Measurements from ENCODE around the gene CXorf58.
"Not testable (repeated sequence)": the region's sequence is repeated elsewhere in the genome, so short reads cannot be mapped to it uniquely, and the experiment has no call there.

The CXorf58 gene

GRCh38 chrX:23888887-23889501 lies 18.8 kb upstream of the CXorf58 start:
- H3K9me2 ChIP-seq (ENCODE audit: low read depth, low read length), result no peaks in the 10 kb centered on the region
- no peak overlapping the region for H3K9ac ChIP-seq (ENCODE audit: low read length)
- H3K36me3 ChIP-seq (ENCODE audit: insufficient read depth, low read length), result no peaks in the 10 kb centered on the region
- no peak overlapping the region; the same call in 1 of the 2 replicates for H3K4me2 ChIP-seq (ENCODE audit: low read length)
- H4K20me1 ChIP-seq (ENCODE audit: insufficient read depth, low read length), result no peaks in the 10 kb centered on the region
- H3K4me3 ChIP-seq (ENCODE audit: low read depth, low read length, poor library complexity, severe bottlenecking), result no peak overlapping the region
- no peak overlapping the region for H3K27ac ChIP-seq (ENCODE audit: low read depth, low read length, poor library complexity, severe bottlenecking)
- H3K27me3 ChIP-seq (ENCODE audit: insufficient read depth, low read length), result no peaks in the 10 kb centered on the region
- TF ChIP-seq CTCF (IDR thresholded peaks at IDR 0.05; ENCODE audit: low read length), result no peak
- no peak for TF ChIP-seq EZH2 (IDR thresholded peaks at IDR 0.05; ENCODE audit: borderline replicate concordance, low read length)
- H3F3A ChIP-seq (ENCODE audit: insufficient read depth, low read length), result no peaks in the 10 kb centered on the region
- H3K79me2 ChIP-seq (ENCODE audit: insufficient read depth, low read length), result no peaks in the 10 kb centered on the region
- no peak overlapping the region for H2AFZ ChIP-seq (ENCODE audit: low read length)
- H3K4me1 ChIP-seq (ENCODE audit: insufficient read depth, low read length, severe bottlenecking), result peaks cover 11% of the 10 kb centered on the region
- no peaks in the 10 kb centered on the region for H3K9me3 ChIP-seq (ENCODE audit: low read length)

GRCh38 chrX:23890933-23891332 lies 16.9 kb upstream of the CXorf58 start:
- peaks cover 9% of the 10 kb centered on the region for H3K4me1 ChIP-seq (ENCODE audit: insufficient read depth, low read length, severe bottlenecking)
- H3K79me2 ChIP-seq (ENCODE audit: insufficient read depth, low read length), result no peaks in the 10 kb centered on the region
- H3K27ac ChIP-seq (ENCODE audit: low read depth, low read length, poor library complexity, severe bottlenecking), result no peak overlapping the region

GRCh38 chrX:23894993-23895392 lies 12.8 kb upstream of the CXorf58 start:
- H3K4me3 ChIP-seq (ENCODE audit: low read depth, low read length, poor library complexity, severe bottlenecking); H3K27me3 ChIP-seq (ENCODE audit: insufficient read depth, low read length); H3K79me2 ChIP-seq (ENCODE audit: insufficient read depth, low read length); H3K9ac ChIP-seq (ENCODE audit: low read length); H2AFZ ChIP-seq (ENCODE audit: low read length); H3K9me3 ChIP-seq (ENCODE audit: low read length); H3K36me3 ChIP-seq (ENCODE audit: insufficient read depth, low read length); H3K9me2 ChIP-seq (ENCODE audit: low read depth, low read length); H3K27ac ChIP-seq (ENCODE audit: low read depth, low read length, poor library complexity, severe bottlenecking); H3K4me2 ChIP-seq (ENCODE audit: low read length); H4K20me1 ChIP-seq (ENCODE audit: insufficient read depth, low read length); H3F3A ChIP-seq (ENCODE audit: insufficient read depth, low read length): not testable (repeated sequence)
- peaks cover 18% of the 10 kb centered on the region for H3K4me1 ChIP-seq (ENCODE audit: insufficient read depth, low read length, severe bottlenecking)

More at GRCh38 chrX:23890933-23891332, 16.9 kb upstream of the CXorf58 start:
- Histone ChIP-seq H2AFZ (ENCODE audit: low read length) (no peak overlapping the region), H3K36me3 (ENCODE audit: insufficient read depth, low read length) (no peaks in the 10 kb centered on the region), H3K9me3 (ENCODE audit: low read length) (no peaks in the 10 kb centered on the region), H3K9ac (ENCODE audit: low read length) (no peak overlapping the region), H3K27me3 (ENCODE audit: insufficient read depth, low read length) (no peaks in the 10 kb centered on the region), H3F3A (ENCODE audit: insufficient read depth, low read length) (no peaks in the 10 kb centered on the region), H4K20me1 (ENCODE audit: insufficient read depth, low read length) (no peaks in the 10 kb centered on the region), H3K9me2 (ENCODE audit: low read depth, low read length) (no peaks in the 10 kb centered on the region), H3K4me3 (ENCODE audit: low read depth, low read length, poor library complexity, severe bottlenecking) (no peak overlapping the region), H3K4me2 (ENCODE audit: low read length) (no peak overlapping the region)
- TF ChIP-seq EZH2 (IDR thresholded peaks at IDR 0.05; ENCODE audit: borderline replicate concordance, low read length) (no peak), CTCF (IDR thresholded peaks at IDR 0.05; ENCODE audit: low read length) (no peak)

GRCh38 chrX:23896539-23896938 lies 11.3 kb upstream of the CXorf58 start:
- not testable (repeated sequence) for H3K9me3 ChIP-seq (ENCODE audit: low read length); H3K79me2 ChIP-seq (ENCODE audit: insufficient read depth, low read length); H4K20me1 ChIP-seq (ENCODE audit: insufficient read depth, low read length); H3K4me2 ChIP-seq (ENCODE audit: low read length); H3F3A ChIP-seq (ENCODE audit: insufficient read depth, low read length); H3K9ac ChIP-seq (ENCODE audit: low read length); H3K9me2 ChIP-seq (ENCODE audit: low read depth, low read length); H3K4me3 ChIP-seq (ENCODE audit: low read depth, low read length, poor library complexity, severe bottlenecking); H2AFZ ChIP-seq (ENCODE audit: low read length); H3K27me3 ChIP-seq (ENCODE audit: insufficient read depth, low read length); H3K27ac ChIP-seq (ENCODE audit: low read depth, low read length, poor library complexity, severe bottlenecking); H3K36me3 ChIP-seq (ENCODE audit: insufficient read depth, low read length)
- peaks cover 34% of the 10 kb centered on the region for H3K4me1 ChIP-seq (ENCODE audit: insufficient read depth, low read length, severe bottlenecking)
